Measurements from ENCODE around the gene IL1RAP.
"Not testable (repeated sequence)": the region's sequence is repeated elsewhere in the genome, so short reads cannot be mapped to it uniquely, and the experiment has no call there.

Gene IL1RAP, protein sequence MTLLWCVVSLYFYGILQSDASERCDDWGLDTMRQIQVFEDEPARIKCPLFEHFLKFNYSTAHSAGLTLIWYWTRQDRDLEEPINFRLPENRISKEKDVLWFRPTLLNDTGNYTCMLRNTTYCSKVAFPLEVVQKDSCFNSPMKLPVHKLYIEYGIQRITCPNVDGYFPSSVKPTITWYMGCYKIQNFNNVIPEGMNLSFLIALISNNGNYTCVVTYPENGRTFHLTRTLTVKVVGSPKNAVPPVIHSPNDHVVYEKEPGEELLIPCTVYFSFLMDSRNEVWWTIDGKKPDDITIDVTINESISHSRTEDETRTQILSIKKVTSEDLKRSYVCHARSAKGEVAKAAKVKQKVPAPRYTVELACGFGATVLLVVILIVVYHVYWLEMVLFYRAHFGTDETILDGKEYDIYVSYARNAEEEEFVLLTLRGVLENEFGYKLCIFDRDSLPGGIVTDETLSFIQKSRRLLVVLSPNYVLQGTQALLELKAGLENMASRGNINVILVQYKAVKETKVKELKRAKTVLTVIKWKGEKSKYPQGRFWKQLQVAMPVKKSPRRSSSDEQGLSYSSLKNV

DNA sequence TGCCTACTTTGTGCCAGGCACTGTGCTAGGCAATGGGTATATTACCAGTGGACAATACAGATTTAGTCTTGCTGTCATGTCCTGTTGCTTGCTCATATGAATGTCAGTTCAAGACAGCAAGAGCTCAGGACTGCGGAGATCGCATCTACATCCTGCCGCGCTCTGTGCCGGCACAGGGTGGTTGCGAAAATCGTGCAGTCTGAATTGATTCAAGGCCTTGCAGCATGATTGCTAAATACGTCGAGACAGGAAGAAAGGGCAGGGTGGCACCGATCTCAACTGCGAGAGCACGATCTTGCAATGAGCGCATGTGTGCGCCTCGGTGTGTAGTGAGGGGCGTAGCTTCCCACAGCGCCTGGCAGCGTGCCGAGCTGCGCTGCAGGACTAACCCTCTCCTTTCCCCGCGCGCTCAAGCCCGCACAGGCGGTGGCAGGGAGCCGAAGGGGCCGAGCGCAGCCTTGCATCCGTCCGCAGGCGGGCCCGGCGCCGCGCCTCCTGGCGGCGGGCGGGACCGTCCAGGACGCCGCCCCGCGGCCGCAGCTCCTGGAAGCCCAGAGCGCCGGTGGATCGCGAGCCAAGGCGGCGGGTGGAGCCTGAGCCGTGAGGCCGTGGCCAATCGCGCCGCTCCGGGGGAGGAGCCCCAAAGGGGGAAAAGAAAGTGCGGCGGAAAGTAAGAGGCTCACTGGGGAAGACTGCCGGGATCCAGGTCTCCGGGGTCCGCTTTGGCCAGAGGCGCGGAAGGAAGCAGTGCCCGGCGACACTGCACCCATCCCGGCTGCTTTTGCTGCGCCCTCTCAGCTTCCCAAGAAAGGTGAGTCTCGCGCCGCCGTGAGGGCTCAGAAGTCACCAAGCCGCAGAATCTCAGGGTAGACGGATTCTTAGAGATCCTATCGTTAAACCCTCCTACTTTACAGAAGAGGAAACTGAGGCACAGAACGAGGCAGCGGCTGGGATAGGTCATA, at the start of gene IL1RAP:
Gene IL1RAP (plus strand): TSS at position 677 of the 962 bp plus-strand sequence. CDS start 50,205 bp downstream, outside the sequence.
- peak; percentile 98 for ATAC-seq
- TF ChIP-seq PPARA (CRISPR knock-in tag; IDR thresholded peaks at IDR 0.05; ENCODE audit: borderline replicate concordance), result no peak
- TF ChIP-seq CSDC2 (CRISPR knock-in tag; IDR thresholded peaks at IDR 0.05), result no peak
- TF ChIP-seq ZFP3 (CRISPR knock-in tag; IDR thresholded peaks at IDR 0.05), result no peak; the same call in 1 of the 2 replicates
- no peak for TF ChIP-seq OSR1 (CRISPR knock-in tag; IDR thresholded peaks at IDR 0.05)
- TF ChIP-seq ARNTL (CRISPR knock-in tag; IDR thresholded peaks at IDR 0.05; ENCODE audit: borderline replicate concordance, low read depth), result no peak
- TF ChIP-seq ZNF565 (CRISPR knock-in tag; conservative IDR thresholded peaks at IDR 0.05; ENCODE audit: low read depth), result no peak

DNA sequence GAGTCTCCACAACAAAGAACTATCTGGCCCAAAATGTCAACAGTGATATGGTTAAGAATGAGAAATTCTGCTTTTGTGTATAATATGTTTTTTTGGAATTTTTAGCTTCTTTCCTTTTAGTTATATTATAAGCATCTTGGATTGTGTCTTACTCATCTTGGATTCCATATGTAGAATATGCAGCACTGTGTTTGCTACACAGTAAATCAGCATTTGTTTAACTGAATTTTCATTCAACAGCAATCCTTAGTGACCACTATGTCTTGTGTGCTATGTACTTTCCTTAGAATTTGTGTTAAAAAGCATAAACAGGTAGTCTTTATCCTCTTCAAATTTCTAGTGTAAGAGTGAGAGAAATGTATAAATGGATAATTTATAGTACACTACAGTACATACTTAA, 46.0 kb upstream of the IL1RAP start:
- no peak for ATAC-seq

DNA sequence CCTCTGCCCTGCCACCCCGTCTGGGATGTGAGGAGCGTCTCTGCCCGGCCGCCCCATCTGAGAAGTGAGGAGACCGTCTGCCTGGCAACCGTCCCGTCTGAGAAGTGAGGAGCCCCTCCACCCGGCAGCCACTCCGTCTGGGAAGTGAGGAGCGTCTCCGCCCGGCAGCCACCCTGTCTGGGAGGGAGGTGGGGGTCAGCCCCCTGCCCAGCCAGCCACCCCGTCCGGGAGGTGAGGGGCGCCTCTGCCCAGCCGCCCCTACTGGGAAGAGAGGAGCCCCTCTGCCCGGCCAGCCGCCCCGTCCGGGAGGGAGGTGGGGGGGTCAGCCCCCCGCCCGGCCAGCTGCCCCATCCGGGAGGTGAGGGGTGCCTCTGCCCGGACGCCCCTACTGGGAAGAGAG, 40.6 kb upstream of the IL1RAP start:
- not testable (repeated sequence) for ATAC-seq

More for the DNA sequence above, 46.0 kb upstream of the IL1RAP start:
- TF ChIP-seq, protein P1, sequence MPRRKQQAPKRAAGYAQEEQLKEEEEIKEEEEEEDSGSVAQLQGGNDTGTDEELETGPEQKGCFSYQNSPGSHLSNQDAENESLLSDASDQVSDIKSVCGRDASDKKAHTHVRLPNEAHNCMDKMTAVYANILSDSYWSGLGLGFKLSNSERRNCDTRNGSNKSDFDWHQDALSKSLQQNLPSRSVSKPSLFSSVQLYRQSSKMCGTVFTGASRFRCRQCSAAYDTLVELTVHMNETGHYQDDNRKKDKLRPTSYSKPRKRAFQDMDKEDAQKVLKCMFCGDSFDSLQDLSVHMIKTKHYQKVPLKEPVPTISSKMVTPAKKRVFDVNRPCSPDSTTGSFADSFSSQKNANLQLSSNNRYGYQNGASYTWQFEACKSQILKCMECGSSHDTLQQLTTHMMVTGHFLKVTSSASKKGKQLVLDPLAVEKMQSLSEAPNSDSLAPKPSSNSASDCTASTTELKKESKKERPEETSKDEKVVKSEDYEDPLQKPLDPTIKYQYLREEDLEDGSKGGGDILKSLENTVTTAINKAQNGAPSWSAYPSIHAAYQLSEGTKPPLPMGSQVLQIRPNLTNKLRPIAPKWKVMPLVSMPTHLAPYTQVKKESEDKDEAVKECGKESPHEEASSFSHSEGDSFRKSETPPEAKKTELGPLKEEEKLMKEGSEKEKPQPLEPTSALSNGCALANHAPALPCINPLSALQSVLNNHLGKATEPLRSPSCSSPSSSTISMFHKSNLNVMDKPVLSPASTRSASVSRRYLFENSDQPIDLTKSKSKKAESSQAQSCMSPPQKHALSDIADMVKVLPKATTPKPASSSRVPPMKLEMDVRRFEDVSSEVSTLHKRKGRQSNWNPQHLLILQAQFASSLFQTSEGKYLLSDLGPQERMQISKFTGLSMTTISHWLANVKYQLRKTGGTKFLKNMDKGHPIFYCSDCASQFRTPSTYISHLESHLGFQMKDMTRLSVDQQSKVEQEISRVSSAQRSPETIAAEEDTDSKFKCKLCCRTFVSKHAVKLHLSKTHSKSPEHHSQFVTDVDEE (CRISPR knock-in tag; IDR thresholded peaks at IDR 0.05), result no peak
- TF ChIP-seq, protein P2, sequence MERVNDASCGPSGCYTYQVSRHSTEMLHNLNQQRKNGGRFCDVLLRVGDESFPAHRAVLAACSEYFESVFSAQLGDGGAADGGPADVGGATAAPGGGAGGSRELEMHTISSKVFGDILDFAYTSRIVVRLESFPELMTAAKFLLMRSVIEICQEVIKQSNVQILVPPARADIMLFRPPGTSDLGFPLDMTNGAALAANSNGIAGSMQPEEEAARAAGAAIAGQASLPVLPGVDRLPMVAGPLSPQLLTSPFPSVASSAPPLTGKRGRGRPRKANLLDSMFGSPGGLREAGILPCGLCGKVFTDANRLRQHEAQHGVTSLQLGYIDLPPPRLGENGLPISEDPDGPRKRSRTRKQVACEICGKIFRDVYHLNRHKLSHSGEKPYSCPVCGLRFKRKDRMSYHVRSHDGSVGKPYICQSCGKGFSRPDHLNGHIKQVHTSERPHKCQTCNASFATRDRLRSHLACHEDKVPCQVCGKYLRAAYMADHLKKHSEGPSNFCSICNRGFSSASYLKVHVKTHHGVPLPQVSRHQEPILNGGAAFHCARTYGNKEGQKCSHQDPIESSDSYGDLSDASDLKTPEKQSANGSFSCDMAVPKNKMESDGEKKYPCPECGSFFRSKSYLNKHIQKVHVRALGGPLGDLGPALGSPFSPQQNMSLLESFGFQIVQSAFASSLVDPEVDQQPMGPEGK (CRISPR knock-in tag; IDR thresholded peaks at IDR 0.05; ENCODE audit: borderline replicate concordance), result no peak
- TF ChIP-seq TOX (CRISPR knock-in tag; IDR thresholded peaks at IDR 0.05; ENCODE audit: borderline replicate concordance) (no peak), CSDC2 (CRISPR knock-in tag; IDR thresholded peaks at IDR 0.05) (no peak), ZNF70 (CRISPR knock-in tag; IDR thresholded peaks at IDR 0.05) (no peak), ZNF8 (CRISPR knock-in tag; IDR thresholded peaks at IDR 0.05) (no peak), SNAI2 (CRISPR knock-in tag; IDR thresholded peaks at IDR 0.05) (no peak), ZFP3 (CRISPR knock-in tag; IDR thresholded peaks at IDR 0.05) (no peak), ARNTL (CRISPR knock-in tag; IDR thresholded peaks at IDR 0.05; ENCODE audit: borderline replicate concordance, low read depth) (no peak), ZFP30 (CRISPR knock-in tag; IDR thresholded peaks at IDR 0.05) (no peak), RARB (CRISPR knock-in tag; IDR thresholded peaks at IDR 0.05) (no peak), OSR1 (CRISPR knock-in tag; IDR thresholded peaks at IDR 0.05) (no peak), BACH2 (CRISPR knock-in tag; IDR thresholded peaks at IDR 0.05; ENCODE audit: borderline replicate concordance) (no peak)
- TF ChIP-seq, protein P3, sequence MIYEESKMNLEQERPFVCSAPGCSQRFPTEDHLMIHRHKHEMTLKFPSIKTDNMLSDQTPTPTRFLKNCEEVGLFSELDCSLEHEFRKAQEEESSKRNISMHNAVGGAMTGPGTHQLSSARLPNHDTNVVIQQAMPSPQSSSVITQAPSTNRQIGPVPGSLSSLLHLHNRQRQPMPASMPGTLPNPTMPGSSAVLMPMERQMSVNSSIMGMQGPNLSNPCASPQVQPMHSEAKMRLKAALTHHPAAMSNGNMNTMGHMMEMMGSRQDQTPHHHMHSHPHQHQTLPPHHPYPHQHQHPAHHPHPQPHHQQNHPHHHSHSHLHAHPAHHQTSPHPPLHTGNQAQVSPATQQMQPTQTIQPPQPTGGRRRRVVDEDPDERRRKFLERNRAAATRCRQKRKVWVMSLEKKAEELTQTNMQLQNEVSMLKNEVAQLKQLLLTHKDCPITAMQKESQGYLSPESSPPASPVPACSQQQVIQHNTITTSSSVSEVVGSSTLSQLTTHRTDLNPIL (CRISPR knock-in tag; IDR thresholded peaks at IDR 0.05; ENCODE audit: low read depth), result no peak
- TF ChIP-seq, protein P4, sequence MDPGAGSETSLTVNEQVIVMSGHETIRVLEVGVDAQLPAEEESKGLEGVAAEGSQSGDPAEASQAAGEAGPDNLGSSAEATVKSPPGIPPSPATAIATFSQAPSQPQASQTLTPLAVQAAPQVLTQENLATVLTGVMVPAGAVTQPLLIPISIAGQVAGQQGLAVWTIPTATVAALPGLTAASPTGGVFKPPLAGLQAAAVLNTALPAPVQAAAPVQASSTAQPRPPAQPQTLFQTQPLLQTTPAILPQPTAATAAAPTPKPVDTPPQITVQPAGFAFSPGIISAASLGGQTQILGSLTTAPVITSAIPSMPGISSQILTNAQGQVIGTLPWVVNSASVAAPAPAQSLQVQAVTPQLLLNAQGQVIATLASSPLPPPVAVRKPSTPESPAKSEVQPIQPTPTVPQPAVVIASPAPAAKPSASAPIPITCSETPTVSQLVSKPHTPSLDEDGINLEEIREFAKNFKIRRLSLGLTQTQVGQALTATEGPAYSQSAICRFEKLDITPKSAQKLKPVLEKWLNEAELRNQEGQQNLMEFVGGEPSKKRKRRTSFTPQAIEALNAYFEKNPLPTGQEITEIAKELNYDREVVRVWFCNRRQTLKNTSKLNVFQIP (CRISPR knock-in tag; IDR thresholded peaks at IDR 0.05; ENCODE audit: borderline replicate concordance, low read depth), result no peak

Data from SK-N-SH treated with all-trans-retinoic acid at 6 μM for 48 hours (cell line).